ENCODE measurements around the gene MON1A.

GRCh38 chr3:49967291-49967690, 37.7 kb upstream of the MON1A start:
- no peak for TF ChIP-seq REST (IDR thresholded peaks at IDR 0.05)
- no peak for TF ChIP-seq CTCF (IDR thresholded peaks at IDR 0.05; ENCODE audit: low read depth, low read length, missing input control)
- TF ChIP-seq RXRA (IDR thresholded peaks at IDR 0.05), result no peak
- TF ChIP-seq SP1 (IDR thresholded peaks at IDR 0.05), result no peak
- no peak for TF ChIP-seq TAF1 (conservative IDR thresholded peaks at IDR 0.05)
- TF ChIP-seq FOXA2 (IDR thresholded peaks at IDR 0.05), result no peak
- no peak for TF ChIP-seq NR2F2 (IDR thresholded peaks at IDR 0.05)
- no peak for TF ChIP-seq ATF3 (IDR thresholded peaks at IDR 0.05)

Measured in liver (tissue), 3 donors.